GM13976 (cell line): ENCODE results near the gene MNAT1.

Experiments used
- DNase-seq: peaks from one replicate; pipeline ENCODE4 v3.0.0; 2012; ENCODE audit warnings: low spot score
- in situ Hi-C: fragments of 300-500 bp; cut with MboI; formaldehyde crosslinking; loops from one replicate; pipeline ENCODE4 v1.12.0; 2022; ENCODE audit warnings: low sequenced_read_pairs, mixed read lengths, inconsistent platforms; ENCODE audit not compliant: unreplicated experiment
- TF ChIP-seq, protein P1 (sequence below): IDR thresholded peaks from 2 replicates; pipeline ENCODE4 v1.5.1; 2012; ENCODE audit warnings: borderline replicate concordance, mild to moderate bottlenecking; ENCODE audit not compliant: insufficient read depth; ENCODE audit errors: extremely low read depth, missing control alignments, control extremely low read depth

Gene MNAT1

DNA sequence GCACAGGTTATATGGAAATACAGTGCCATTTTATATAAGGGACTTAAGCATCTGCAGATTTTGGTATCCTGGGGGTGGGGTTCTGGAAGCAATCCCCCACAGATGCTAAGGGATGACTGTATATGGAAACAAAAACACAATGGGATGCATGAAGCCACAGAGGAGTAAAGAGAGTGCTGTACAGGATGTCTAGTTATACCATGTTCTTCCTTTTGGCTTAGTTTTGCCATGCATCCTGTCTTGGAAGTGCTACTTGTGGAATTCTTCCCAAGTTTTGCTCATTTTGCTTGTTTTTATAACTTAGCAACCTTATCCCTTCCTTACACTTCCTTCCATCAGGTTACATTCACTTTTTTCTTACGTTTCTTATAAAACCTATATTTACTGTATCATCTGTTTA is 190.7 kb downstream of the MNAT1 start:
- TF ChIP-seq, protein P1, sequence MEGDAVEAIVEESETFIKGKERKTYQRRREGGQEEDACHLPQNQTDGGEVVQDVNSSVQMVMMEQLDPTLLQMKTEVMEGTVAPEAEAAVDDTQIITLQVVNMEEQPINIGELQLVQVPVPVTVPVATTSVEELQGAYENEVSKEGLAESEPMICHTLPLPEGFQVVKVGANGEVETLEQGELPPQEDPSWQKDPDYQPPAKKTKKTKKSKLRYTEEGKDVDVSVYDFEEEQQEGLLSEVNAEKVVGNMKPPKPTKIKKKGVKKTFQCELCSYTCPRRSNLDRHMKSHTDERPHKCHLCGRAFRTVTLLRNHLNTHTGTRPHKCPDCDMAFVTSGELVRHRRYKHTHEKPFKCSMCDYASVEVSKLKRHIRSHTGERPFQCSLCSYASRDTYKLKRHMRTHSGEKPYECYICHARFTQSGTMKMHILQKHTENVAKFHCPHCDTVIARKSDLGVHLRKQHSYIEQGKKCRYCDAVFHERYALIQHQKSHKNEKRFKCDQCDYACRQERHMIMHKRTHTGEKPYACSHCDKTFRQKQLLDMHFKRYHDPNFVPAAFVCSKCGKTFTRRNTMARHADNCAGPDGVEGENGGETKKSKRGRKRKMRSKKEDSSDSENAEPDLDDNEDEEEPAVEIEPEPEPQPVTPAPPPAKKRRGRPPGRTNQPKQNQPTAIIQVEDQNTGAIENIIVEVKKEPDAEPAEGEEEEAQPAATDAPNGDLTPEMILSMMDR = no peak
- in situ Hi-C loops = no loop called here
- no peak for DNase-seq

DNA sequence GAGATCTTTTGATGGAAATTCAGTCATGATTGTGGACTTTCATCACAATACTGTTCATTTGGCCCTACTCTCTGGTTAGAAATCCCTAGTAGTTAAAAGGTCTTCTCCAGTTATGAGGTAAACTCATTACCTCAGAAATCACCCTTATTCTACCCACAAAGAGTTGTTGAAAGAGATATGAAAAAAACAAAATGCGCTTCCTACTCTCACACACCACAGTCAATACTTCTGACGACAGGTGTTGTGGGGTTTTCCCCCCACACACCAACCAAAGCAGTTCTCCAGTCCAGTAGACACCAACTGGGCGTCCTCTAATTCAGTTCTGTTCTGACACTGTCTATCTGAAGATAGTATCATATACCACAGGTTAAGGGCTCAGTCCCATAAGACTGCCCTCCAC is 191.4 kb downstream of the MNAT1 start:
- in situ Hi-C loops = no loop called here
- TF ChIP-seq, protein P1 = no peak
- peak; percentile 30 for DNase-seq

DNA sequence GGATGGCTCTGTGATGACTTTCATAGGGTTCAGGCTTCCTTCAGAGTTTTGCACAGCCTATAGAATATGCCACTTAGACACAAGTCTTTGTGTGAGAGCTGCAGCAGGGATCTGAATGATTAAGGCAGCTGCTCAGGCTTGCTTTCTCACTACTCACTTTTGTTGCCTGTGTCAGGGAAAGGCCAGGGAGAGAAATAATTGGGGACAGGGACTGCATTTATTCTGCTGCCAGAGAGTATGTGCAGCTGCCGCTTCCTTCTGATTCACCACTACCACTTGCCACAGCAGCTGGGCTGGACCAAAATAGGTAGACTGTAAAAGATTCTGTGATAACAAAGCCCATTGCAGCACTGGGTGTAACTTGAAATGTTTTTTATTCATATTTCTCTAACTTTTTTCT is 196.7 kb downstream of the MNAT1 start:
- TF ChIP-seq, protein P1 = no peak
- DNase-seq = no peak
- in situ Hi-C loops = no loop called here

DNA sequence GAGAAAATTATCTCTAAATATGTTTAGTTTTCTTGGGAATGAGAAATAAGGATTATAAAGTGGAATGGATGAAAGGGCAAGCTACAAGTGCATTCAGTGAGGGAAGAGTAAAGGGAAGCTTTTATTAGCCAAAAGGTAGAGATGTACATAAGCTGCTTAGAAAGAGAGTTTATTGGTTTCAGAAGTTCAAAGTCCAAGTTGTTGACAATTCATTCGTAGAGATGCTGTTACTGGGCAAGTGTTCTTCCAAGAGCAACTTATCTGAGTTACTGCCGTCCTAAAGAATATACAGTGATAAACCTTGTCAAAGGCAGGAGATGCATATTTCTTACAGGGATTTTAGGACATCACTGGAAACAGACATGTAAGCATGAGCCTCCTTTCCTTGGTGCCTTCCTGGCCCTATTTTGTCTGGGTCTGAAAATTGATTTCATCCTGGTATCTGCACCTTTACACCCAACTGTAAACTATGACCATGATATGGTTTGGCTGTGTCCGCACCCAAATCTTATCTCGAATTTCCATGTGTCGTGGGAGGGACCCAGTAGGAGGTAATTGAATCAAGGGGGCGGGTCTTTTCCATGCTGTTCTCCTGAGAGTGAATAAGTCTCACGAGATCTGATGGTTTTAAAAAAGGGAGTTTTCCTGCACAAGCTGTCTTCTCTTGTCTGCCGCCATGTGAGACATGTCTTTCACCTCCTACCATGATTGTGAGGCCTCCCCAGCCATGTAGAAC is 199.5 kb downstream of the MNAT1 start:
- no peak for DNase-seq
- TF ChIP-seq, protein P1 = no peak
- in situ Hi-C loops = no loop called here

DNA sequence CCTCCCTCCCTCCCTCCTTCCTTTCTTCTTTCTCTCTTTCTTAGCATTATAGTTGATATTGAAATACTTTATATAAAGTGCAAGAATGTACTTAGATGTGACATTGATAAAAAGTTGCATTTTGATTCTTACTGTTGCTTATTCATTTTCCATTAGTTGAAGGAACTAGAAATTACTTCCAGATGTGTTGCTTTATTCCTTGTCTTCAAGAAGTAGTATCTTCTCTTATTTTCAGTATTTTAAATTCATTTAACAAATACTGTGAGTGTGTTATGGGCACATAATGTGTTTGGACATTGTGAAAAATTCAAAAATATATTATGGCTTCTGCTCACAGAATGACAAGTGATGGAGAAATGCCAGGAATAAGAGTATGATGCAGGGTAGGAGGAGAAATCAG is 200.8 kb downstream of the MNAT1 start:
- TF ChIP-seq, protein P1 = no peak
- in situ Hi-C loops = no loop called here
- no peak for DNase-seq

DNA sequence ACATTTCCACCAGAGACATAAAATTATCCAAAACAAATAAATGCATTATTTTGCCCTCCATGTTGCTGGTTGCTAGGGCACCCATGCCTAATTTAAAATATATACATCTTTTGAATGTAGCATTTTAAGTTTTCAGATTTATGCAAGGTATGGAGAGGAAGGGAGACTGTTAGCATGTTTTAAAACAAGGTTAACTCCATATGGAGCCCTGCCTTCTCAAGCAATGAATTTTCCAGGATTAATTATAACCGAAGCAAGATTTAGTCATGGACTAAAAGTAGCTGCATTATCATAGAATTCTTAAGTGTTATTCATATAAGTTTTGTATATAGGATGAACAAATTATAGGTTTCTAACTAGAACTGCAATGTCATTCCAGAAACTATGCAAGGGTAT is 209.1 kb downstream of the MNAT1 start:
- TF ChIP-seq, protein P1 = no peak
- no peak for DNase-seq
- in situ Hi-C loops = no loop called here
